Cardiac septum (tissue), 1 donor: ENCODE measurements around the gene DGKH. TPM values are rescaled to one million over a fixed set of nuclear protein-coding genes. Genes with fewer than 3 reads are reported as not detected.
"Not testable (repeated sequence)": the region's sequence is repeated elsewhere in the genome, so short reads cannot be mapped to it uniquely, and the experiment has no call there.

Source experiments
- DNase-seq: peaks from one replicate; pipeline ENCODE4 v3.0.0-alpha.2; 2020; ENCODE audit warnings: low spot score
- intact Hi-C: fragments of 100-400 bp; cut with DNase I; formaldehyde crosslinking; loops from one replicate; pipeline ENCODE4 v1.14.0; 2022
- total RNA-seq: library from RNA; stranded (reverse); fragmentation: NEBNext Ultra II Directional; extraction: Animal tissue kit (Norgen Biotek cat#: 25700); gene quantifications from one replicate; pipeline ENCODE4 v1.2.1, GENCODE V29; 2021
- donor health status: DM: no; HTN: no; CAD: no.

DGKH gene
- total RNA-seq, 1 donor from 2014 or later = 13.5 TPM

DNA sequence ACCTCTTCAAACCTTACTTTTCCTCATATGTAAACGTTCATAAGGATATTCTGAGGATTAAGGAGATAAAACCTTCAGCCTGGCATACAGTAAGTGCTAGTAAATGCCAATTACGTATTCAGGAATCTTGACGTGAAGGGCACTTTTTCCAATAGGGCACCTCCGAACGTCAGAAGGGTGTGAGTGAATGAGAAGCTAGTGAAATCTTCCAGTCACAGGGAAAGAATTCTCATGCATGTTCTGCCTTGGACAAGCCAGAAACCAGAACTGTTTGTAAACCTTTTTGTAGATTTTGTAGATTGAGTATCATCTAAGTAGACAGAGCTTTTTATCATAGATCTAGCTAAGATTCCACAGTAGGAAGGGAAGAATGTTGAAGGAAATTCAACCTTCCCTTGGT lies 16.5 kb downstream of the DGKH start:
- no peak for DNase-seq
- intact Hi-C loops = no loop called here

DNA sequence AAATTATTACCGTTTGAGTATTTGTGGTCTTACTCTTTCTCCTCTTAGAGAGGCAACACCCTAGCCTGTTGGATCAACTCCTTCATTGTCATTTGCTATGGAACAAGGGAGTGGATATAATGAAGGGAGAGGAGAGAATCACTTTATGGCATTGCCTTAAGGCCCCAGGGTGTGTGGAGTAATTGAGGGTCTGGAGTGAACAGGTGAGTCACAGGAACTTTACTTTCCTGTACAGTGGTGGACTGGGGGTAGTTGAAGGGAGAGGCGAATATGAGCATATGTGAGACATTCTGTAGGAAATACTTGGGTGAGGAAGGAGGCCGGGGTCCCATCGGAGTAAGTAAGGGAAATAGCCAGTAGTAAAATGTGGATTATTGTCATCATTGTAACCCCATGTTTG lies 17.0 kb downstream of the DGKH start:
- intact Hi-C loops = no loop called here

DNA sequence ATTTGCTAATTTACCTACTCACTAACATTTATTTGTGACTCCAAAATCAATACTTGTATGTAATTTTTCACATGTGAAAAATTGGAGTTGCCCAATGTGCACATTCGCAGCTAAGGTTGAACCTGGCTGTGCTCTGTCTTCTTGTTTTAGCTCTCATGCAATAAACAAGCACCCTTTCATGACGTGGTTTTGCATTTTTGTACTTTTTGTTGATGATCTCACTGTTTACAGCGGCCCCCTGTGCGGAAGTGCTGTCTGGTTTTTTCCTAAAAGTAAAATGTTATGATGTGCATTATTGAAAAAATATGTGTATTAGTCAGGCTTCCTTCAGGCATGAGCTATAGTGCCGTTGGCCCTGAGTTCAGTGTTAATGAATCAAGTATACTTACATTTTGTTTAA lies 18.1 kb downstream of the DGKH start:
- no peak for DNase-seq
- intact Hi-C loops = no loop called here

More for the DNA sequence above, 17.0 kb downstream of the DGKH start:
- DNase-seq = no peak

DNA sequence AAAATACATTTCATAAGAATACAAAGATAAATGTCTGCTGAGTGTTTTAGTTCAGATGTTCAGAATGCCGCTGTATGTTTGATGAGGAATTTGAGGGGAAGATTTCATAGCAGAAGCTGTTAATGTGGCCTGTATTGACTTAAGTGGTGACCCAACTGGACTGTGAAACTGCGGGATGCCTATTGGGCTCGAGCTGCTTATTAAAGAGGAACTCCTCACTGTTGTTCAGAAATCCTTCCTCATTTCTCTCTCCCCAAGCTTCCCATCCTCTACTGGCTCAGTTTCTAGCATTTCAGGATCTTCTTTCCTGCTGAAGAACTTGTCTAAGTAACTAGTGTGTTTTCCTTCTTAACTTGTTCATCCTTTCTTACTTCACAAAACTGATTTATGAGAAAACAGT lies 20.4 kb downstream of the DGKH start:
- DNase-seq = no peak
- intact Hi-C loops = no loop called here

DNA sequence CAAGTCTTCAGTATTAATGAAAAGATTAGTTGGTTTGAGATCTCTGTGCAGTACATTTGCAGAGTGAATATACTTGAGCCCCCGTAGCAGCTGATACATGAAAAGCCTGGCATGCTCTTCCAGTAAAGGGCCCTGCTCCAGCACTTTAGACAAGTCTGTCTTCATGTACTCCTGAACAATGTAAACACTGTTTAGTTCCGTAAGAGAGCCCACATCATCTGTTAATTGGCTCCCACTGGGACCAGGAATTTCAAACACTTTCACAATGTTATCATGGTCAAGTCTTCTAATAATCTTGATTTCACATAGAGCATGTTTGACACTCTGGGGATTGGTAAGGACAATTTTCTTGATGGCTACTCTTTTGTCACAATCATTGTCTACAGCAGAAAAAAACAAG lies 22.2 kb downstream of the DGKH start:
- intact Hi-C loops, DNase-seq: not testable (repeated sequence)

DNA sequence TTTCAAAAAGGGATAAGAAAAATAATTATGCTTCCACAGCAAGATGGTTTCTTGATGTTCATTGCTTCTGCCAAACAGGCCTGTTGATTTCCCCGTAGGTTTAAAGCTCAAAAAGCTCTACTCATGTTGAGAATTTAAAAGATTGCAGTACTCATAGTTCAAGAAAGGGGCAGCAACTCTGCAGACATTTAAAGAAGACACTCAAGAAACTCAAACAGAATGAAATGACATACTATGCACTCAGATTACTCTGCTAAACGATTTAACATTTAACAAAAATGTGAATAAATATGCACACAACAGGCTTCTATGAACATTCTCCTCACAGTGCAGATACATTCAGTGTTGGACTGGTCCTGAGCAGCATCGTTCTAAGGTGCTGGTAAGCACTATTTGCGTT lies 22.7 kb downstream of the DGKH start:
- DNase-seq, intact Hi-C loops: not testable (repeated sequence)

DNA sequence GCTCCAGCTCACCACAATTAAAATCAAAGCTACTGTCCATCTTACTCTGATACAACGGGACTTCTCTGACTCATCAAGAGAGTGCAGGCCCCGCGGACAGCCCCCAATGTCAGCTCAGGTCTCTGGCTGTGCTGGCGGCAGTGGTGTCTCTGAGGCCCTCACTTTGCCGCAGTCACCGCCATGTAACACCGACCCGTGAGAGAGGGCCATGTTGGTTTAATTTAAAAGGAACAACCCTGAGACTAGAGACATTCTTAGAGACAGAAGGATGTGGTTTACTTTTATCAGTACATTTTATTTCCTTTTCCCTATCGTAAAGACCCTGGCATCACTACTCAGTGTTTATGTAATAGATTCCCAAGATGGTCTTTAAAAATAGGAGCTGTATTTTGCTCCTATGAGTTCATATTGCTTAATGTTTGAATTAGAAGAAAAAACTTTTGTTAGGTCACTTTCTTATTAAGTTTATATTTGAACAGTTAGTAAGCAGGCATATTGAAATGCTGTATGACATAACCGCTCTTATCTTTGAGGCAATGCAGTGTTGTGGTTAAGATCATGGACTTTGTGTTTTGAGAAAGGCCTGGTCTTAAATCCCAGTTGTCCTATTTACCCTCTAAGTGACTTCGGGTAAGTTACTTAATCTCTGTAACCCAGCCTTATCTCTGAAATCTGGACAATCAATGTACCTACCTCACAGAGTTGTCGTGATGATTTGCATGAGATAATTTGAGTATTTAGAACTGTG lies 23.4 kb downstream of the DGKH start:
- DNase-seq = no peak
- intact Hi-C loops = no loop called here

DNA sequence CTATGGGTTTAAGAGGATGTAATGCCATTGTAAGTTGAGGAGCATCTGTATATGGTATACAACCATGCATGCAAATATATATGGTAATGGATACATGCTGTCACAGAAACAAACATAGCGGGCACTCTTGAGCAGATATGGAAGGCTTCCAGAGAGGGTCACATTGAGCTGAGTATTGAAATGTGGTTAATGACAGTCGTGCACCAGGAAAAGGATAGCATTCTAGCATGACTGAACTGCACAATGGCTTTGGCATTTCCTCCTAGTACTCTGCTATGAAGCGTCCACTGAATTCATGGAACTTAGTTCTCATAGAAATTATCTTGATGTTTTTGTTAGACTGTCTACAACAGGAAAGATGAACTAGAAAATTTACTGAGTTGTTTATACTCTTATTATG lies 25.2 kb downstream of the DGKH start:
- DNase-seq = no peak
- intact Hi-C loops = no loop called here

DNA sequence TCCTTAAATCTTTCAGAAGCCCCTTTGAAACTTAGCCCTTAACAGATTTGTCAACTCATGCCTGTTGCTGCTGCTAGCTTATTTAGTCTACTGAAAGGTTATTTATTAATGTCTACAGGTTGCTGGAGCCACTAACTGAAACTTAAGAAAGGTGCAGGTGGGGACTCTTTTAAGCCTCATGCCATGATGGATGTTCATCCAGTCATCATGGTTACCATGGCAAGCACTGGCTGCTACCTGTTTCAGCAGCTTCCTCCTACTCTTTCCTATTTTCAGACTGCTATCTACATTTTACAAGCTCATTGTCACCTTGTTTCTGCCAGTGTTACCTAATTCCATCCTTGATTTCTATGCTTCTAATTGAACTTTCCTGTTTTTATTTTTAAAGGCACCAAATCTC lies 27.1 kb downstream of the DGKH start:
- intact Hi-C loops = no loop called here
- no peak for DNase-seq

DNA sequence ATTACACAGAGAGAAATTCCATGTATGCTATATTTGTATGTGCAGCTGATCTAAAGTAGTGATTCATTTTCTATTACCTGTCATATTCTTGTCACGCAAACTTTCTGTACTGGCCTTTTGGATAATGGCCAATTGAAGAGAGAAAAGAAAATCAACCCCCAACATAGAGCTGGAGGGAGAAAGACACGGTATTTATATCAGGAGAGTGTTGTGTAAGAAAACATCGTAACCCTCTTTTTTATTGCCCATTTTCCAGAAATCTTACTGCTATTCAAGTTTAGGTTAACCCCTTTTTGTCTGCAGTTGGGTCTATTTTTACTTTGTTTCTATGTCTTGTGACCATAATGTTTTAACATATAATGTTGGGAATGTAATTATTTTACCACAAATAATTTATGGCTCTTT lies 27.9 kb downstream of the DGKH start:
- intact Hi-C loops = no loop called here
- no peak for DNase-seq

DNA sequence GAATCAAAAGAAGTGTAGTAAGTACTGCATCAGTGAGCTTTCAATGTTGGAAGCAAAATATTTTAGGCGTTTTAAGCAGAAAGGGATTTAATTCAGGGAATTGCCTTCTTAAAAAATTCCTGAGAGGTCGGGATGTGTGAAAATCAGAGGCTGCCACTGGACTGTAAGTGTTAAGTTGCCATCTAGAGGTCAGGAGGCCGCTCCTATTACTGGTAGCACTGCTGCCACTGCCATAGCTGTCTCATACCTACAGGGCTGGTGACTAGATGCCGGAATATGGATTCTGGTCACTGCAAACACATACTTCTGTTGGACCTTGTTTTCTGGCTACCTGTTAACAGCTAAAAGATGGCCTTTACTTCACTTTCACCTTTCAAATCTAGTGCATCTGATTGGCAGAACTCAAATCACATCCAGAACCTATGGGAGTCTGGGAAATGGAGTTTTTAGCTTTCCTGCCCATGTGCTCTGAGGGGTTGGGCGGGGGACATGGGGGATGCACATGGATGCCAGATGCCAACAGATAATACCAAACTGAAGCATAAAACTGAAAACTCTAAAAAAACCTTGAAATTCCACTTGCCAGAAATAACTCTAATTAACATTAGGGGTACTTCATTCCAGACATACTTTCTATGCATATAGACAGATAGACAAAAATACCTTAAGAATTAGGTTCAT lies 29.8 kb downstream of the DGKH start:
- DNase-seq = no peak
- intact Hi-C loops = no loop called here

DNA sequence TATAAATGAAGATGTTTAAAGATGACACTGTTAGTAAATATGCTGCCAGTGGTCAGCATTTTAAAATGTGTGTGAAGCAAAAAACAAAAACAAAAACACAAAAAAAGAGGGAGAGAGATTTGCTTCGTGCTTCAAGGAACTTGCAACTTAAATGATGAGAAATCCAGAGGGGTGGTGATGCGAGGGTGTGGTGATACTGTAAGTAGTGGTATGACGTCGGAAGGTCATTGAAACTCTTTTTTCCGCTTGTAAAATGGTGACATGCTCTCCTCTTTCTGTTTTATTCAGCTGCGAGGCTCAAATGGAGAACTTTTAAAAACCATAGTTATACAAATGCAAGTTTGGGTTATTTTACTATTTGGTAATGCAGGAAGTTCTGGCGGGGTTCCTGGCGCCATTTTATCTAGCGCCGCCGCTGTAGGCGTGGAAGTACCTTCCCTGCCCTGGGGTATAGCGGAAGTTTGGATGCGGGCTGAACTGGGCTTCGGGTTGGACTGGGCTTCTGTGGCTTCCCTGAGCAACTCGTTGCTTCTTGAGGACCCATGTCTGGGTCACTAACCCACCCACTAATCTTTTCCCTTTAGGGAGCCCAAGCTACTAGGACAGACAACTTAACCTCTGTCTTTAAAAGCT lies 34.8 kb downstream of the DGKH start:
- intact Hi-C loops = no loop called here
- no peak for DNase-seq

DNA sequence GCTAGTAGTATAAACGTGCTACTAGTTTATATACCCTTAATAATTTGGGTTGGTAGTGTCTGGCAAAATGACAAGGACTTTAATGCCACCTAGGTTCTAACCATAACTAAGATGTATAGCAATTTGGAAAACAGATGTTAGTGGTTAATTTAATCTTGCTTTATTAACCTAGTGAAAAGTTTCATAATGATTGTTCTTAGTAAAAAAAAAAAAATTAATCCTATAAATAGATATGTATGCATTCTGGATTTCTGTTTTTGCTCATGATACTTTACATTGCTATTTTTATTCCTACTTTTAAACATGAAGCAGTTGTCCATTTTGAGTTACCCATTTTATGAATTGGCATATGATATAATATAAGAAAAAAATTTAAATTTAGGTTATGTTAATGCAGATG lies 36.3 kb downstream of the DGKH start:
- DNase-seq = no peak
- intact Hi-C loops = no loop called here

DNA sequence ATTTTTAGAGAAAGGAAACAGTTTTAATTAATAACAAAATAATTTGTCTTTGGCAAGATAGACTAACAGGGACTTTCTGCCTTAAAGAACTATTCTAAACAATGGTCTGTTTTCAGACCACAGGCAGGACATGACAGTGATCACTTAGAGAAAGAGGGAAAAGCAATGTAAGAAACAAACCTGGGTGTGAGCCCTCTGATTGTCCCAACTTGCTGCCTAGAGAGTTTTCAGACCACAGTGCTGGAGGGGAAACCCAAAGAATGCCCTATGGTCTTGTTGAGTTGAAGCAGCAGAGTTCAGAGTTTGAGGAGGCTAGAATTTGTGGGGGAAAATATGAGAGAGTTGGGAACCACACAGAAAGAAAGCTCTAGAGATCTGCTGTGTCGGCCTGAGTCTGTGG lies 38.1 kb downstream of the DGKH start:
- no peak for DNase-seq
- intact Hi-C loops = no loop called here

DNA sequence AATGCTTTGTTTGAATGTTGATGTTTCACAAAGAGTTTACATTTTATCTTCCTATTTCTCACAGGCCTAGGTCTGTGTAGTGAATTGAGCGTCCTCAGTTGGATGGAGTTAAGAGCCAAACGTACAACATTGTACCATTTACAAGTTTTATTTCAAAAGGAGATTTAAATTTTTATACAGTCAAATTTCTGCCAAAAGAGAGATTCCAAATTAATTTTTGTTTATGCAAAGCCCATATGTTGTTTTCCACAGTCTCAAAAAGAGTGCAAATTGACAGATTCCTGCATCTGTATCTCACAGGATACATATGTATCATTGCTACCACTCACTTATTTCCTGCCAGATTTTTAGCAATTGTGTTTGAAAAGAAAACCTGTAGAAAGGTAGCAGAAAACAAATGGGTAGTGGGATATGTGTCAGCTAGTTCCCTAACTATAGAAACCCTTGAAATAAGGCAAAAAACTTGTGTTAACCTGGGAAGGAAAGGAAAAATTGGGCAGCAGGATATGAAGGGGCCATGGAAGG lies 46.1 kb downstream of the DGKH start:
- intact Hi-C loops = no loop called here

DNA sequence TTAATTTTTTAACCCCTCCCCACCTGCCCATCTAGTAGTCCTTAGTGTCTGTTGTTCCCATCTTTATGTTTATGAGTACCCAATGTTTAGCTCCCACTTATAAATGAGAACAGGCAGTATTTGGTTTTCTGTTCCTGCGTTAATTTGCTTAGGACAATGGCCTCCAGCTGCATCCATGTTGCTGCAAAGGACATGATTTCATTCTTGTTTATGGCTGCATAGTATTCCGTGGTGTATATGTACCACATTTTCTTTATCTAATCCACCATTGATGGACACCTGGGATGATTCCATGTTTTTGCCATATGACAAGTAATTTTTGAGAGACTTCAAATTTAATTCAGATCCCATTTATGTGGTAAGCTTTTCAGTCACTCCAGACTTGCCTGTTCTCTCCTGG lies 47.8 kb downstream of the DGKH start:
- intact Hi-C loops, DNase-seq: not testable (repeated sequence)

More for the DNA sequence above, 46.1 kb downstream of the DGKH start:
- DNase-seq = no peak

DNA sequence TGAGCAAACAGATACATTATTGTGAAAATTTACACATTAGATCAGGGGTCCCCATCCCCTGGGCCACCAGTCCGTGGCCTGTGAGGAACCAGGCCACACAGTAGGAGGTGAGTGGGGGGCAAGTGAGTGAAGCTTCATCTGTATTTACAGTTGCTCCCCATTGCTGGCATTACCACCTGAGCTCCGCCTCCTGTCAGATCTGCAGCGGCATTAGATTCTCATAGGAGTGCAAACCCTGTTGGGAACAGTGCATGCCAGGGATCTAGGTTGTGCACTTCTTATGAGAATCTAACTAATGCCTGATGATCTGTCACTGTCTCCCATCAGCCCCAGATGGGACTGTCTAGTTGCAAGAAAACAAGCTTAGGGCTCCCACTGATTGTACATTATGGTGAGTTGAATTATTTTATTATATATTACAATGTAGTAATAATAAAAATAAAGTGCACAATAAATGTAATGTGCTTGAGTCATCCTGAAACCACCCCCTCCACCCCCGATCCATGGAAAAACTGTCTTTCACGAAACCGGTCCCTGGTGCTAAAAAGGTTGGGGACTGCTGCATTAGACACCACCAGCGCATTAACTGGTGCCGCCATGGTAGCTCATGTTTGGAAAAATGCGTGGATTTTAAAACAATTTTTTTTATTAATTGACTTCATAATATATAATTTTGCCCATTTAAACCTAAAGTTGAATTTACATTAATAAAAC lies 51.7 kb downstream of the DGKH start:
- intact Hi-C loops = no loop called here
- no peak for DNase-seq

DNA sequence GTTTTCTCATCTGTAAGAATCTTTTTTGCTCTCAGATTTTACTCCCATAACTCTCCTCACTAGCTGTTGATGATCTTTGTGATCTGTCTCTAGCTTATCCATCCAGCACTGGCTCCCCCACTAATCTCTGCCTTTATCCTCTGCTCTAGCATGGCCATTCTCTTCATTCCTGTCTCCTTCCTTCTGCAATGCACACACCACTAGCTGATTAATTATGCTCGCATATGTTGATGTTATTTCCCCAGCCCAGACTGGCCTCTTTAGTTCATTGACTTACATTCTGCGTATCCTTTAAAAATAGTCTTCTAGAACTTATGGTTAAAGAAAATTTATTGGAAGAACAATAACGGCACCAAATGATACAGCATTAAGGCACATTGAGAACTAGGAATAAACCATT lies 52.5 kb downstream of the DGKH start:
- DNase-seq = no peak
- intact Hi-C loops = no loop called here

DNA sequence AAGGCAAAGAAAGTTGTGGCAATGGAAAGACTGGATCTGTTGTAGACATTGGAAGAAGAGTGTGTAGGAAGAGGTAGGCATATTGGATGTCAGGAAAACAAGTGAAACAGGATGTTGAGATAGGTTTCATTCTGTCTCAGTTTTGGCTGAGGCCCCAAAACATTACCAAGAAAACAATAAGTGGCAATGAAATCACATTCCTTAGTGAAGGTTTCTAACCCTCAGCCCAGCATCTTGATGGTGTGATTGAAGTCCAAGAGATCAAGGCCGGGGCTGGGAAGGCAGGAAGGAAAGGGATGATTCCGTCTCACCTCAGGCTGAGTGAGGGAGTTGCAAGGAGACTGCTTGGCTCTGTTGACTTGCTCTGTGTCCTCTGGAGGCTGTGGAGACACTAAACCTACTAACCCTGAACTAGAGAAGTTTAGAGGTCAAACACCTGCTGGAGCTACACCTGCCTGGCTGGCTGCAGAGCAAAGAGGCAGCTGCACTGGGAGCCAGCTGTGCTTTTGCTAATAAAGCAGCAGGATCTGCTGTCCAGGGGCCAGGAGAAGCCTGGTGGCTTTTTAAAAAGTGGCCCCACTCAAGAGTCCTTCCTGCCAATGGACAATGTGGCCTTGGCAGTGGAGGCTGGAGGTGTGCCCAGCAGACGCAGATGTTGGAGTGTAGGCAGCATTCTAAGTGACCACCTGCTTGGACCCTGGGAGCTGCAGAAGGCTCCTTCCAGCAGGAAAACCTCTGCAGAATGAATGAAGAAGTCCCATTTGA lies 53.6 kb downstream of the DGKH start:
- intact Hi-C loops = no loop called here
- DNase-seq = no peak
